Pericardium fibroblast (primary cell): ENCODE data around the gene CHMP3. TPM values are rescaled to one million over a fixed set of nuclear protein-coding genes. Genes with fewer than 3 reads are reported as not detected.

ENCODE experiments used
- total RNA-seq: library from RNA; depleted of rRNA; stranded (reverse); fragments of >200 nt; gene quantifications from 2 replicates; pipeline ENCODE4 v1.2.3, GENCODE V29; 2015

The CHMP3 gene
- total RNA-seq: 56.2 and 73.7 TPM in 2 replicates

GRCh38 chr2:86562922-86563649 is at the start of gene CHMP3:
CHMP3 (minus strand) TSS chr2:86563443; CDS start chr2:86563348, 95 bp downstream.

Other genes with a start within 250 kb of the CHMP3 start
- gene REEP1, start 225.8 kb downstream of the CHMP3 start, total RNA-seq: 0.12 and 2.0 TPM in 2 replicates
- gene KDM3A, start 122.1 kb downstream of the CHMP3 start, total RNA-seq: 19.5 and 25.6 TPM in 2 replicates
- gene RNF103, start 60.4 kb upstream of the CHMP3 start, total RNA-seq: 18.5 and 21.4 TPM in 2 replicates
- 15.2 and 34.8 TPM in 2 replicates for gene RMND5A, start 156.8 kb upstream of the CHMP3 start, total RNA-seq
- not detected in 2 replicates for gene CD8A, start 227.5 kb upstream of the CHMP3 start, total RNA-seq